HepG2 (cell line): ENCODE results near the gene C2. TPM values are rescaled to one million over a fixed set of nuclear protein-coding genes. Genes with fewer than 3 reads are reported as not detected.

ENCODE experiments used
- ATAC-seq: fragments of 200-7000 bp; cut with Tn5 transposase; 3 replicates; pipeline ENCODE4 v1.9.1; 2020; ENCODE audit warnings: mild to moderate bottlenecking, moderate library complexity
- BruUV-seq: library from RNA; stranded (reverse); fragments of 400-500 nt; replicated peaks from 2 replicates; lab custom pipeline; 2021; lab: Mats Ljungman, UMichigan
- CTCF ChIA-PET: fragments of 300-600 bp; formaldehyde crosslinking; extraction: SDS; loops from one replicate; lab custom pipeline; 2021; ENCODE audit warnings: low total read pairs, inconsistent platforms, low intra/inter-chr PET ratio; lab: Yijun Ruan, JAX
- POLR2A ChIA-PET: fragments of 350-600 bp; sonication (Branson Sonifier 250); formaldehyde crosslinking; loops from one replicate; lab custom pipeline; 2020; ENCODE audit warnings: antibody characterized with exemption, inconsistent platforms; lab: Yijun Ruan, JAX
- DNase-seq: peaks from one replicate; pipeline ENCODE4 v3.0.0-alpha.2; 2015; ENCODE audit warnings: low spot score
- FAIRE-seq: peaks from 3 replicates; lab custom pipeline; 2011; peaks lifted over from hg19 to GRCh38; lab: Jason Lieb, UNC
- H2AFZ ChIP-seq: one replicate; pipeline ENCODE4 v1.6.1; 2011; ENCODE audit warnings: low read length, inconsistent platforms
- H3K27ac ChIP-seq: fragments of 300-600 bp; 3 replicates; pipeline ENCODE4 v1.8.0; 2011; ENCODE audit warnings: mixed run types, mild to moderate bottlenecking, mixed read lengths, low read length, inconsistent platforms; ENCODE audit not compliant: insufficient read depth; ENCODE audit errors: extremely low read length
- H3K27me3 ChIP-seq, 2 experiments: fragments of 200-600 bp in 1 of 2; 2 replicates in 1 of 2; 3 replicates in 1 of 2; pipeline versions ENCODE4 v1.6.0 to v1.8.0; 2011; ENCODE audit warnings: low read length in 2 of 2, mild to moderate bottlenecking in 2 of 2, moderate library complexity in 2 of 2, inconsistent platforms in 1 of 2; ENCODE audit not compliant: insufficient read depth in 2 of 2, control insufficient read depth in 1 of 2
- H3K36me3 ChIP-seq, 2 experiments: fragments of 200-600 bp in 1 of 2; replicated peaks in 1 of 2; 2 replicates in 1 of 2; 3 replicates in 1 of 2; pipeline versions ENCODE4 v1.5.1 to v1.8.0; 2011; ENCODE audit warnings: low read length in 2 of 2, inconsistent platforms in 1 of 2; ENCODE audit not compliant: insufficient read depth in 2 of 2, control insufficient read depth in 1 of 2
- H3K4me1 ChIP-seq: 2 replicates; pipeline ENCODE4 v1.5.1; 2012; ENCODE audit warnings: low read length, inconsistent platforms; ENCODE audit not compliant: insufficient read depth
- H3K4me2 ChIP-seq: 2 replicates; pipeline ENCODE4 v1.6.0; 2011; ENCODE audit warnings: low read depth, low read length, inconsistent platforms
- H3K4me3 ChIP-seq, 3 experiments: fragments of 200-600 bp in 1 of 3; sonication (generic), shearing (Covaris generic) in 1 of 3; replicated peaks in 1 of 3; 2 replicates each; pipeline ENCODE4 v1.5.1; 2011 to 2016; ENCODE audit warnings: low read length in 3 of 3, inconsistent platforms in 2 of 3, low read depth in 2 of 3, mild to moderate bottlenecking in 2 of 3, control low read depth in 1 of 3, mixed read lengths in 1 of 3; ENCODE audit not compliant: insufficient read depth in 1 of 3
- H3K79me2 ChIP-seq: one replicate; pipeline ENCODE4 v1.6.1; 2011; ENCODE audit warnings: low read length, inconsistent platforms; ENCODE audit not compliant: insufficient read depth
- H3K9ac ChIP-seq: 2 replicates; pipeline ENCODE4 v1.6.0; 2011; ENCODE audit warnings: mild to moderate bottlenecking, low read depth, low read length, inconsistent platforms; ENCODE audit not compliant: insufficient read depth
- H3K9me3 ChIP-seq: 2 replicates; pipeline ENCODE4 v1.5.1; 2012; ENCODE audit warnings: mild to moderate bottlenecking, low read length
- H4K20me1 ChIP-seq: 2 replicates; pipeline ENCODE4 v1.6.0; 2011; ENCODE audit warnings: inconsistent platforms, mild to moderate bottlenecking, low read length, moderate library complexity; ENCODE audit not compliant: insufficient read depth
- AGO2 ChIP-seq: fragments of 200-400 bp; formaldehyde crosslinking; optimal IDR thresholded peaks from 2 replicates; pipeline ENCODE3; 2017; ENCODE audit warnings: mild to moderate bottlenecking, low read depth, low read length, moderate library complexity
- CERS6 ChIP-seq: sonication (generic); formaldehyde crosslinking; IDR thresholded peaks from 2 replicates; pipeline ENCODE4 v1.5.0; 2020; ENCODE audit warnings: missing genetic modification reagents
- GTF3A ChIP-seq: sonication (generic); formaldehyde crosslinking; conservative IDR thresholded peaks from 2 replicates; pipeline ENCODE4 v1.4.0; 2020; ENCODE audit warnings: mild to moderate bottlenecking, missing genetic modification reagents
- HOXA3 ChIP-seq: sonication (generic); formaldehyde crosslinking; IDR thresholded peaks from 2 replicates; pipeline ENCODE4 v1.5.0; 2020; ENCODE audit warnings: missing genetic modification reagents
- KLF11 ChIP-seq: IDR thresholded peaks from 2 replicates; pipeline ENCODE4 v1.6.1; 2016; ENCODE audit warnings: missing compliant biosample characterization
- MAF1 ChIP-seq: sonication (generic); formaldehyde crosslinking; IDR thresholded peaks from 2 replicates; pipeline ENCODE4 v1.5.0; 2020; ENCODE audit warnings: missing genetic modification reagents, borderline replicate concordance
- NFE2 ChIP-seq: sonication (generic); formaldehyde crosslinking; IDR thresholded peaks from 2 replicates; pipeline ENCODE4 v1.4.0; 2020; ENCODE audit warnings: missing genetic modification reagents
- PAWR ChIP-seq: sonication (generic); formaldehyde crosslinking; IDR thresholded peaks from 2 replicates; pipeline ENCODE4 v1.4.0; 2020; ENCODE audit warnings: missing genetic modification reagents, mild to moderate bottlenecking, borderline replicate concordance
- RBAK ChIP-seq: sonication (generic); formaldehyde crosslinking; IDR thresholded peaks from 2 replicates; pipeline ENCODE4 v1.5.1; 2020; ENCODE audit warnings: mild to moderate bottlenecking, missing genetic modification reagents
- RBFOX2 ChIP-seq: fragments of 200-400 bp; formaldehyde crosslinking; IDR thresholded peaks from 2 replicates; pipeline ENCODE4 v1.6.1; 2017; ENCODE audit warnings: low read depth, mild to moderate bottlenecking, low read length
- RFXAP ChIP-seq: sonication (generic); formaldehyde crosslinking; IDR thresholded peaks from 2 replicates; pipeline ENCODE4 v1.4.0; 2020; ENCODE audit warnings: missing genetic modification reagents, borderline replicate concordance
- SIN3A ChIP-seq: IDR thresholded peaks from 2 replicates; pipeline ENCODE4 v1.6.1; 2011; ENCODE audit warnings: low read depth, mild to moderate bottlenecking, control low read depth, low read length, borderline replicate concordance
- USF2 ChIP-seq, 2 experiments: sonication (generic) in 1 of 2; formaldehyde crosslinking in 1 of 2; IDR thresholded peaks; 2 replicates each; pipeline versions ENCODE4 v1.5.1 to v1.6.1; 2011 to 2020; ENCODE audit warnings: borderline replicate concordance in 1 of 2, low read depth in 1 of 2, low read length in 1 of 2, mild to moderate bottlenecking in 1 of 2, missing genetic modification reagents in 1 of 2, moderate library complexity in 1 of 2
- ZNF367 ChIP-seq: sonication (generic); formaldehyde crosslinking; IDR thresholded peaks from 2 replicates; pipeline ENCODE4 v1.4.0; 2020; ENCODE audit warnings: missing genetic modification reagents, borderline replicate concordance
- ZNF768 ChIP-seq: sonication (generic); formaldehyde crosslinking; IDR thresholded peaks from 2 replicates; pipeline ENCODE4 v1.4.0; 2020; ENCODE audit warnings: missing genetic modification reagents
- WGBS: methylation state at CpG from one replicate; pipeline ENCODE4 v1.1.6; 2017; ENCODE audit warnings: low lambda C conversion rate; 5-methylcytosine and 5-hydroxymethylcytosine counted together
- in situ Hi-C: cut with HindIII; loops from 2 replicates; pipeline ENCODE4 v1.10.0; 2017; ENCODE audit warnings: low pct_unique_long_range_greater_than_20kb; ENCODE audit not compliant: extremely low pct_ligation_motif_present
- intact Hi-C: fragments of 100-400 bp; cut with micrococcal nuclease; formaldehyde crosslinking; loops from one replicate; pipeline ENCODE4 v1.10.0; 2022; ENCODE audit not compliant: unreplicated experiment
- polyA plus RNA-seq, 8 experiments: library from polyadenylated mRNA; depleted of rRNA in 3 of 8; stranded (reverse) in 7 of 8; unstranded in 1 of 8; fragments of >200 nt; fragmentation: Illumina TruSeq in 4 of 8; extraction: Trizol in 4 of 8; gene quantifications; 2 replicates each; pipeline versions ENCODE4 v1.2.1 to v1.2.3, GENCODE V29; 2011 to 2016; ENCODE audit warnings: low read depth in 4 of 8, missing spikeins in 1 of 8, mixed read lengths in 1 of 8; ENCODE audit not compliant: insufficient read depth in 1 of 8
- total RNA-seq, 5 experiments: library from RNA; depleted of rRNA; stranded (reverse); fragments of >200 nt; fragmentation: Illumina TruSeq; extraction: Trizol; gene quantifications; 2 replicates each; pipeline ENCODE4 v1.2.3, GENCODE V29; 2016; ENCODE audit warnings: low read depth in 1 of 5

C2 gene
- total and polyA plus RNA-seq, 2 of the 13 experiments (the other 11 are each of a cell fraction or from before 2014, with no cell fraction given) = 165 to 307 TPM

GRCh38 chr6:31884528-31885035, 42.9 kb upstream of the C2 start:
- Histone ChIP-seq H3K4me1 (no peaks in the 10 kb centered on the region), H3K9me3 (no peaks in the 10 kb centered on the region), H2AFZ (no peak overlapping the region), H3K9ac (no peak overlapping the region), H3K4me2 (no peak overlapping the region), H3K27me3 (no peaks in the 10 kb centered on the region), H3K4me3 (no peak overlapping the region), H4K20me1 (no peaks in the 10 kb centered on the region), H3K79me2 (no peaks in the 10 kb centered on the region), H3K36me3 (peaks cover 61 to 92% of the 10 kb centered on the region in 2 experiments), H3K27ac (no peak overlapping the region)
- DNase-seq (no peak), FAIRE-seq (no peak), ATAC-seq (no peak)
- intact Hi-C loops = no loop called here
- in situ Hi-C loops = no loop called here
- POLR2A ChIA-PET = interaction anchor here (1.0 to 1.2 kb wide), 2 partner anchors 9 to 22 kb away, joined by 3 to 4 read pairs; partner anchors contain the start of gene NEU1
- BruUV-seq = no TSS peak
- WGBS = 98% methylated on average over 20 of the region's 22 CpGs
- TF ChIP-seq PAWR (CRISPR knock-in tag) (no peak), HOXA3 (no peak), SIN3A (no peak), ZNF367 (CRISPR knock-in tag) (no peak), MAF1 (CRISPR knock-in tag) (no peak), RFXAP (no peak), USF2 (IDR thresholded peaks at IDR 0.05; ENCODE audit: low read depth, low read length) (no peak), USF2 (CRISPR knock-in tag; IDR thresholded peaks at IDR 0.05; ENCODE audit: borderline replicate concordance) (no peak), AGO2 (peak; percentile 70), RBFOX2 (0 out of 2 replicates have a peak, but pooled peaks have one; percentile 43), KLF11 (CRISPR knock-in tag) (no peak), RBAK (CRISPR knock-in tag) (no peak), CERS6 (CRISPR knock-in tag) (no peak), GTF3A (CRISPR knock-in tag) (no peak), ZNF768 (CRISPR knock-in tag) (0 out of 2 replicates have a peak, but pooled peaks have one; percentile 21), NFE2 (CRISPR knock-in tag) (no peak)
- CTCF ChIA-PET = no interaction called here
